HepG2 (cell line): ENCODE measurements around the gene SKA2. TPM values are rescaled to one million over a fixed set of nuclear protein-coding genes. Genes with fewer than 3 reads are reported as not detected.

Experiments used
- ATAD3A ChIP-seq: sonication (generic); formaldehyde crosslinking; IDR thresholded peaks from 2 replicates; pipeline ENCODE4 v1.4.0; 2020; ENCODE audit warnings: missing genetic modification reagents
- CCDC6 ChIP-seq: sonication (generic); formaldehyde crosslinking; IDR thresholded peaks from 2 replicates; pipeline ENCODE4 v1.8.1; 2022; ENCODE audit warnings: mild to moderate bottlenecking, missing genetic modification reagents, moderate library complexity
- KAT8 ChIP-seq: IDR thresholded peaks from 2 replicates; pipeline ENCODE4 v1.6.1; 2016; ENCODE audit warnings: missing genetic modification reagents, missing compliant biosample characterization
- KLF9 ChIP-seq: IDR thresholded peaks from 2 replicates; pipeline ENCODE4 v1.6.1; 2016; ENCODE audit warnings: low read depth
- NR2C2 ChIP-seq: sonication (generic); formaldehyde crosslinking; IDR thresholded peaks from 2 replicates; pipeline ENCODE4 v1.4.0; 2020; ENCODE audit warnings: missing genetic modification reagents, mild to moderate bottlenecking, moderate library complexity, borderline replicate concordance
- RAD21 ChIP-seq: fragments of 450-650 bp; formaldehyde crosslinking; IDR thresholded peaks from 2 replicates; pipeline ENCODE4 v1.5.0; 2020; ENCODE audit warnings: mild to moderate bottlenecking
- TBX3 ChIP-seq: fragments of 450-650 bp; IDR thresholded peaks from 2 replicates; pipeline ENCODE4 v1.6.1; 2017; ENCODE audit warnings: antibody characterized with exemption, mild to moderate bottlenecking, inconsistent platforms, borderline replicate concordance
- ZNF383 ChIP-seq: sonication (generic); formaldehyde crosslinking; IDR thresholded peaks from 2 replicates; pipeline ENCODE4 v1.4.0; 2020; ENCODE audit warnings: missing genetic modification reagents, mild to moderate bottlenecking, borderline replicate concordance
- ZSCAN9 ChIP-seq: IDR thresholded peaks from 2 replicates; pipeline ENCODE4 v1.6.1; 2016; ENCODE audit warnings: borderline replicate concordance
- polyA plus RNA-seq, 8 experiments: library from polyadenylated mRNA; depleted of rRNA in 3 of 8; stranded (reverse) in 7 of 8; unstranded in 1 of 8; fragments of >200 nt; fragmentation: Illumina TruSeq in 4 of 8; extraction: Trizol in 4 of 8; gene quantifications; 2 replicates each; pipeline versions ENCODE4 v1.2.1 to v1.2.3, GENCODE V29; 2011 to 2016; ENCODE audit warnings: low read depth in 4 of 8, missing spikeins in 1 of 8, mixed read lengths in 1 of 8; ENCODE audit not compliant: insufficient read depth in 1 of 8
- total RNA-seq, 5 experiments: library from RNA; depleted of rRNA; stranded (reverse); fragments of >200 nt; fragmentation: Illumina TruSeq; extraction: Trizol; gene quantifications; 2 replicates each; pipeline ENCODE4 v1.2.3, GENCODE V29; 2016; ENCODE audit warnings: low read depth in 1 of 5
- TF ChIP-seq, protein P1 (sequence below): sonication (generic); formaldehyde crosslinking; IDR thresholded peaks from 2 replicates; pipeline ENCODE4 v1.4.0; 2020; ENCODE audit warnings: low read depth, mild to moderate bottlenecking, missing genetic modification reagents
- TF ChIP-seq, protein P2 (sequence below): sonication (generic); formaldehyde crosslinking; IDR thresholded peaks from 2 replicates; pipeline ENCODE4 v1.5.1; 2020; ENCODE audit warnings: mild to moderate bottlenecking, missing genetic modification reagents, borderline replicate concordance
- TF ChIP-seq, protein P3 (sequence below): sonication (generic); formaldehyde crosslinking; IDR thresholded peaks from 2 replicates; pipeline ENCODE4 v1.8.0; 2022; ENCODE audit warnings: mild to moderate bottlenecking, missing genetic modification reagents, moderate library complexity
- TF ChIP-seq, protein P4 (sequence below): sonication (generic); formaldehyde crosslinking; IDR thresholded peaks from 2 replicates; pipeline ENCODE4 v1.5.1; 2020; ENCODE audit warnings: mild to moderate bottlenecking, missing genetic modification reagents, borderline replicate concordance
- TF ChIP-seq, protein P5 (sequence below): sonication (generic); formaldehyde crosslinking; IDR thresholded peaks from 2 replicates; pipeline ENCODE4 v1.5.0; 2020; ENCODE audit warnings: missing genetic modification reagents

SKA2 gene
- total and polyA plus RNA-seq, 2 of the 13 experiments (the other 11 are each of a cell fraction or from before 2014, with no cell fraction given), result 18.6 to 91.8 TPM

DNA sequence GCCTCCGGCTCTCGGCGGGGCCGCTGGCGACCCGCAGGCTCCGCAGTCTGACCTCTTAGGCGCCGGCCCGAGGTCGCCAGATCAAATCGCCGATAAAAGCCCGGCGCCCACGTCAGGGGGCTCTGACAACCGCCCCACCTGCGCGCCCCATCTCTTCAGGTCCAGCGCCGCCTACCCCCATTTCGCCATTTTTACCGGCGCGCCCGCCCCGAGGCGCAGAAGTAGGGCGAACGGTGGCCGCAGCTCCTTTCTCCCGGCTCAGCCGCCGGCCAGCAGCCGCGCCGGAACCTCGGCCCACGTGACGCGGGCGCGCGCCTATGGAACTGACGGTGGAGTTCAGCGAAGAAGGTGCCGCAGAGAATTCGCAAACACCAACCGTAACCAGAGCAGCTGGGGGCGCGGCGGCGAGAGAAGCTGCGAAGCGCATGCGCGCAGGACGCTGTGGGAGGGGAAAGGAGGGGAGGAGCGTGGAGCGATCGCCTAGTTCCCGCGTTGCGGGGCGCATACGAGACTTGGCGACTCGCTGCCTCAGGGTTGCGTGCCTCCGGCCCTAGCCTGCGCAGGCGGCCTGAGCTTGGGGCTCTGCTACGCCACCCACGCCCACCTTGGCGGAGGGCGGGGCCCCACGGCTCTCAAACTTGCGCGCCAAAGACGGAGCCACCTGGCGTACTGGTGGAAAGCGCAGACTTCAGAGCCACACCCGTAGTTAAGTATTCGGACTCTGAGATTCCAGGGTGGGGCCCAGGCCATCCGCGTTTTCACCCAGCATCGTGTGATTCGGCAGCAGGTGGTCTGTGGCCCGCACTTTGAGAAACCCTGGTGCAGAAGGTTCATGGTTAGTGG is 48.3 kb downstream of the SKA2 start, which contains the start of gene TRIM37 (continued):
- peak; percentile 71 for TF ChIP-seq NR2C2
- TF ChIP-seq KLF9 (CRISPR knock-in tag), result peak; percentile 87; the same call in 1 of the 2 replicates
- TF ChIP-seq, protein P1, sequence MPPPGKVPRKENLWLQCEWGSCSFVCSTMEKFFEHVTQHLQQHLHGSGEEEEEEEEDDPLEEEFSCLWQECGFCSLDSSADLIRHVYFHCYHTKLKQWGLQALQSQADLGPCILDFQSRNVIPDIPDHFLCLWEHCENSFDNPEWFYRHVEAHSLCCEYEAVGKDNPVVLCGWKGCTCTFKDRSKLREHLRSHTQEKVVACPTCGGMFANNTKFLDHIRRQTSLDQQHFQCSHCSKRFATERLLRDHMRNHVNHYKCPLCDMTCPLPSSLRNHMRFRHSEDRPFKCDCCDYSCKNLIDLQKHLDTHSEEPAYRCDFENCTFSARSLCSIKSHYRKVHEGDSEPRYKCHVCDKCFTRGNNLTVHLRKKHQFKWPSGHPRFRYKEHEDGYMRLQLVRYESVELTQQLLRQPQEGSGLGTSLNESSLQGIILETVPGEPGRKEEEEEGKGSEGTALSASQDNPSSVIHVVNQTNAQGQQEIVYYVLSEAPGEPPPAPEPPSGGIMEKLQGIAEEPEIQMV (CRISPR knock-in tag), result no peak; the same call in 1 of the 2 replicates
- TF ChIP-seq, protein P2, sequence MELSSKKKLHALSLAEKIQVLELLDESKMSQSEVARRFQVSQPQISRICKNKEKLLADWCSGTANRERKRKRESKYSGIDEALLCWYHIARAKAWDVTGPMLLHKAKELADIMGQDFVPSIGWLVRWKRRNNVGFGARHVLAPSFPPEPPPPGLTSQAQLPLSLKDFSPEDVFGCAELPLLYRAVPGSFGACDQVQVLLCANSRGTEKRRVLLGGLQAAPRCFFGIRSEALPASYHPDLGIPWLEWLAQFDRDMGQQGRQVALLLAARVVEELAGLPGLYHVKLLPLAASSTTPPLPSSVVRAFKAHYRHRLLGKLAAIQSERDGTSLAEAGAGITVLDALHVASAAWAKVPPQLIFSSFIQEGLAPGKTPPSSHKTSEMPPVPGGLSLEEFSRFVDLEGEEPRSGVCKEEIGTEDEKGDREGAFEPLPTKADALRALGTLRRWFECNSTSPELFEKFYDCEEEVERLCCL (CRISPR knock-in tag), result peak; percentile 24; the same call in 1 of the 2 replicates
- TF ChIP-seq KAT8 (CRISPR knock-in tag), result peak; percentile 88
- no peak; the same call in 1 of the 2 replicates for TF ChIP-seq ATAD3A (CRISPR knock-in tag)
- TF ChIP-seq RAD21 (CRISPR knock-in tag), result peak; percentile 55
- TF ChIP-seq CCDC6 (CRISPR knock-in tag), result peak; percentile 91
- 0 out of 2 replicates have a peak, but pooled peaks have one; percentile 13 for TF ChIP-seq ZNF383 (CRISPR knock-in tag)
- TF ChIP-seq, protein P3, sequence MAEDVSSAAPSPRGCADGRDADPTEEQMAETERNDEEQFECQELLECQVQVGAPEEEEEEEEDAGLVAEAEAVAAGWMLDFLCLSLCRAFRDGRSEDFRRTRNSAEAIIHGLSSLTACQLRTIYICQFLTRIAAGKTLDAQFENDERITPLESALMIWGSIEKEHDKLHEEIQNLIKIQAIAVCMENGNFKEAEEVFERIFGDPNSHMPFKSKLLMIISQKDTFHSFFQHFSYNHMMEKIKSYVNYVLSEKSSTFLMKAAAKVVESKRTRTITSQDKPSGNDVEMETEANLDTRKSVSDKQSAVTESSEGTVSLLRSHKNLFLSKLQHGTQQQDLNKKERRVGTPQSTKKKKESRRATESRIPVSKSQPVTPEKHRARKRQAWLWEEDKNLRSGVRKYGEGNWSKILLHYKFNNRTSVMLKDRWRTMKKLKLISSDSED, result no peak
- peak; percentile 89 for TF ChIP-seq TBX3
- TF ChIP-seq, protein P4, sequence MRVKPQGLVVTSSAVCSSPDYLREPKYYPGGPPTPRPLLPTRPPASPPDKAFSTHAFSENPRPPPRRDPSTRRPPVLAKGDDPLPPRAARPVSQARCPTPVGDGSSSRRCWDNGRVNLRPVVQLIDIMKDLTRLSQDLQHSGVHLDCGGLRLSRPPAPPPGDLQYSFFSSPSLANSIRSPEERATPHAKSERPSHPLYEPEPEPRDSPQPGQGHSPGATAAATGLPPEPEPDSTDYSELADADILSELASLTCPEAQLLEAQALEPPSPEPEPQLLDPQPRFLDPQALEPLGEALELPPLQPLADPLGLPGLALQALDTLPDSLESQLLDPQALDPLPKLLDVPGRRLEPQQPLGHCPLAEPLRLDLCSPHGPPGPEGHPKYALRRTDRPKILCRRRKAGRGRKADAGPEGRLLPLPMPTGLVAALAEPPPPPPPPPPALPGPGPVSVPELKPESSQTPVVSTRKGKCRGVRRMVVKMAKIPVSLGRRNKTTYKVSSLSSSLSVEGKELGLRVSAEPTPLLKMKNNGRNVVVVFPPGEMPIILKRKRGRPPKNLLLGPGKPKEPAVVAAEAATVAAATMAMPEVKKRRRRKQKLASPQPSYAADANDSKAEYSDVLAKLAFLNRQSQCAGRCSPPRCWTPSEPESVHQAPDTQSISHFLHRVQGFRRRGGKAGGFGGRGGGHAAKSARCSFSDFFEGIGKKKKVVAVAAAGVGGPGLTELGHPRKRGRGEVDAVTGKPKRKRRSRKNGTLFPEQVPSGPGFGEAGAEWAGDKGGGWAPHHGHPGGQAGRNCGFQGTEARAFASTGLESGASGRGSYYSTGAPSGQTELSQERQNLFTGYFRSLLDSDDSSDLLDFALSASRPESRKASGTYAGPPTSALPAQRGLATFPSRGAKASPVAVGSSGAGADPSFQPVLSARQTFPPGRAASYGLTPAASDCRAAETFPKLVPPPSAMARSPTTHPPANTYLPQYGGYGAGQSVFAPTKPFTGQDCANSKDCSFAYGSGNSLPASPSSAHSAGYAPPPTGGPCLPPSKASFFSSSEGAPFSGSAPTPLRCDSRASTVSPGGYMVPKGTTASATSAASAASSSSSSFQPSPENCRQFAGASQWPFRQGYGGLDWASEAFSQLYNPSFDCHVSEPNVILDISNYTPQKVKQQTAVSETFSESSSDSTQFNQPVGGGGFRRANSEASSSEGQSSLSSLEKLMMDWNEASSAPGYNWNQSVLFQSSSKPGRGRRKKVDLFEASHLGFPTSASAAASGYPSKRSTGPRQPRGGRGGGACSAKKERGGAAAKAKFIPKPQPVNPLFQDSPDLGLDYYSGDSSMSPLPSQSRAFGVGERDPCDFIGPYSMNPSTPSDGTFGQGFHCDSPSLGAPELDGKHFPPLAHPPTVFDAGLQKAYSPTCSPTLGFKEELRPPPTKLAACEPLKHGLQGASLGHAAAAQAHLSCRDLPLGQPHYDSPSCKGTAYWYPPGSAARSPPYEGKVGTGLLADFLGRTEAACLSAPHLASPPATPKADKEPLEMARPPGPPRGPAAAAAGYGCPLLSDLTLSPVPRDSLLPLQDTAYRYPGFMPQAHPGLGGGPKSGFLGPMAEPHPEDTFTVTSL, result no peak; the same call in 1 of the 2 replicates
- no peak for TF ChIP-seq ZSCAN9 (CRISPR knock-in tag)
- TF ChIP-seq, protein P5, sequence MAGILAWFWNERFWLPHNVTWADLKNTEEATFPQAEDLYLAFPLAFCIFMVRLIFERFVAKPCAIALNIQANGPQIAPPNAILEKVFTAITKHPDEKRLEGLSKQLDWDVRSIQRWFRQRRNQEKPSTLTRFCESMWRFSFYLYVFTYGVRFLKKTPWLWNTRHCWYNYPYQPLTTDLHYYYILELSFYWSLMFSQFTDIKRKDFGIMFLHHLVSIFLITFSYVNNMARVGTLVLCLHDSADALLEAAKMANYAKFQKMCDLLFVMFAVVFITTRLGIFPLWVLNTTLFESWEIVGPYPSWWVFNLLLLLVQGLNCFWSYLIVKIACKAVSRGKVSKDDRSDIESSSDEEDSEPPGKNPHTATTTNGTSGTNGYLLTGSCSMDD, result no peak
